NCI-H1092 treated with DMSO at 0.1 percent for 48 hours (cell line): ENCODE results near the gene THAP12.
A peak's percentile ranks its signal among the peaks of the same experiment; 100 is the strongest.

Experiments used
- DNase-seq: peaks from one replicate; lab custom pipeline; 2025; lab: John Stamatoyannopoulos, UW

THAP12 gene

GRCh38 chr11:76380159-76380976 is 564 bp downstream of the THAP12 start:
- DNase-seq = peak; percentile 40

DNA sequence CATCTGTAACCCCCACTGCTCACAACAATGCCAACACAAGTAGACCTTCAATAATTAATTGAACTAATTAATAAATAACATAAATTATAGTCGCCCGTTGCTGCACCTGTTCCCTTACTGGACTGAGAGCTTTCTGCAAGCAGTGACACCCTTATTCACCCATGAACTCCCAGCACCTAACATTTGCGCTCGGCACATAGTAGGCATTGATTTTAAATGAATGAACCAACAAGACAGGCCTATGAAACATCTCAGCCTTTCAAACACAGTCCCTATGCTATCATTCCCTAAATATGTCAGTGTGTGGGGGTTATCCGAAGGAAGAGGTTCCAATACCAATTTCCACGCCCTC is 1.1 kb downstream of the THAP12 start:
- DNase-seq = no peak

GRCh38 chr11:76376746-76377558 is 4.0 kb downstream of the THAP12 start:
- no peak for DNase-seq

DNA sequence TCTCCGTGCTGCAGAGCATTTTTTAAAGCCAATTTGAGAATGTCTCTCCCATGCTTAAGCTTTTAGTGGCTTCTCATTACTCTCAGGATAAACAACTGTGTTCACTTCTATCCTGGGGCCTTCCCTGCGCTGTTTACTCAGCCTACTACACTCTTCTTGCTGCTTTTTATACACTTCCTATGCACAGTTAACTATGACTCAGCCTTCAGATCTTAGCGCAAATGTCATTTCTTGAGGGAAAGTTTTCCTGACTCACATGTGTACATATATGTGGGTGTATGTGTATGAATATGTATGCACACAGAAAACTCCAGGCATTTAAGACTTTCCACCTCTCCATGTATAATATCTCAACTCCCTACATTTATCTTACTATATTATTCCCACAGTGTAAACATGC is 9.8 kb downstream of the THAP12 start:
- no peak for DNase-seq

- DNase-seq = peak; percentile 52
These were observed 11.5 kb downstream of the THAP12 start for GRCh38 chr11:76369406-76369805.

GRCh38 chr11:76368490-76368889 is 12.4 kb downstream of the THAP12 start:
- peak; percentile 9 for DNase-seq

GRCh38 chr11:76365038-76365679 is 15.8 kb downstream of the THAP12 start:
- DNase-seq = no peak

DNA sequence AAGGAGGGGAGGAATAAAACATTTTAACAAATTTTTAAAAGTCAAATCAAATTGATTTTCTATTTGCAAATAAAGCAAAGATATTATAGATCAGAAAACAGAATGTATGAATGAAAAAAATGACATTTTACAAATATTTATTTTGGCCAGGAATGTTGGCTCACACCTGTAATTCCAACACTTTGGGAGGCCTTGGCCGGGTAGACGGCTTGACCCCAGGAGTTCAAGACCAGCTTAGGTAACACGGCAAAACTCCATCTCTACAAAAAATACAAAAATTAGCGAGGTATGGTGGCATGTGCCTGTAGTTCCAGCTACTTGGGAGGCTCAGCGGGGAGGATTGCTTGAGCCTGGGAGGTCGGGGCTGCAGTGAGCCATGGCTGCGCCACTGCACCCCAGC is 18.2 kb downstream of the THAP12 start:
- no peak for DNase-seq

GRCh38 chr11:76361776-76362175 is 19.2 kb downstream of the THAP12 start:
- DNase-seq = no peak

- no peak for DNase-seq
These were observed 19.6 kb downstream of the THAP12 start for GRCh38 chr11:76361374-76361773.

- no peak for DNase-seq
These were observed 25.8 kb downstream of the THAP12 start for GRCh38 chr11:76355172-76355571.

DNA sequence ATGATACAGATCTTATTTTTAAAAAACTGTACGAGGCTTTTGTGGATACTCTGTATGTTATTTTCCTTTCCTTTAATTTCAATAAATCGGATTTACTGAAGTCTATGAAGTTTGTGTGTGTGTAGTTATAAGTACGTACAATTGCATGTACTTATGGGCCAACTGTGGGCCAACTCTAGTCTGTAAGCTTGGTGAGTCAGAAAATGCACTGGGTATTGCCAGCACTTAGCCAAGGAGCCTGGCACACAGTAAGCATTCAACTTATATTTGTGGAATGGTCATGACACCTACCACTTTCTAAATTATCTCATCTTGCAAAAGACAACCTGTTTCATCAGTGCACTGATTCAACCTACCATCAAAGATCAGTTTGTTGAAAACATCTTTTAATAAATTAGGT is 32.6 kb downstream of the THAP12 start:
- no peak for DNase-seq

DNA sequence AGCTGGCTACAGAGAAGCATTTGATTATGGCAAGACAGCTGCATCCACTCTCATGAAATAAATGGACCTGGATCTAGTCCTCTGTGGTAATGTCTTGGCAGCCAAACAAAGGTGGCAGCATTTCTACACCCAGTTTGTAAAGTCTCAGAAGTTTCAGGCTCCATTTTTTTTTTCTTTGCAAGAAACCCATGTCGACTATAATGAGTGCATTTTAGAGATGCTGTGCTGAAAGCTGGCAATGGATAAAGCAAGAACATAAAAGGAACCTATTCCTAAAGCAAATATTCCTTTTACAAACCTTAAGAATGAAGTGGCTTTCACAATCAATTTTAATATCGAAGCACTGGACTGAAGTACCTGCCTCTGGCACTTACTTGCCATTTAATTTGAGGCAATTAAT is 33.5 kb downstream of the THAP12 start:
- peak; percentile 21 for DNase-seq

- DNase-seq = no peak
These were observed 41.7 kb downstream of the THAP12 start for GRCh38 chr11:76339221-76339620.

GRCh38 chr11:76337923-76338322 is 43.0 kb downstream of the THAP12 start:
- no peak for DNase-seq

DNA sequence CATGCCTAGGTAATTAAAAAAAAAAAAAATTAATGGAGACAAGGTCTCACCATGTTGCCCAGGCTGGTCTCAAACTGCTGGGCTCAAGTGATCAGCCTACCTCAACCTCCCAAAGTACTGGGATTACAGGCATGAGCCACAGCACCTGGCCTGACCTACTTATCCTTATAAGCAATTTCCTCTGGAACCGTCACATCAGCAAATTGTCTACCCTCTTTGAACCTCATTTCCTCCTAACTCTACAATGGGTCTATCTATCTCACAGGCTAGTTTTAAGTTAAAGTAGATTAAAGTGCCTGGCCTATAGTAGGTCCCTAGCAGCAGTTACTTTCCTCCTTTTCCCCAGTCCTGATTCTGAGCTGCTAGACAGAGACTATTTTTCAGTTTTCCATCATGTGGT is 43.5 kb downstream of the THAP12 start:
- DNase-seq = no peak

GRCh38 chr11:76336597-76336996 is 44.3 kb downstream of the THAP12 start:
- no peak for DNase-seq

DNA sequence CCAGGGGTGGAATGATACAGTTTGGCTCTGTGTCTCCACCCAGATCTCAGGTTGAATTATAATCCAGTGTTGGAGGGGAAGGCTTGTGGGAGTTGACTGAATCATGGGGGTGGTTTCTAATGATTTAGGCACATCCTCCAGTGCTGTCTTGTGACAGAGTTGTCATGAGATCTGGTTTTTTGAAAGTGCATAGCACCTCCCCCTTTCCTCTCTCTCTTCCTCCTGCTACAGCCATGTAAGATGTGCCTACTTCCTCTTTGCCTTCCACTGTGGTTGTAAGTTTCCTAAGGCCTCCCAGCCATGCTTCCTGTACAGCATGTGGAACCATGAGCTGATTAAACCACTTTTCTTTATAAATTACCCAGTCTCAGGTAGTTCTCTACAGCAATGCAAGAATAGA is 45.1 kb downstream of the THAP12 start:
- DNase-seq = no peak

GRCh38 chr11:76334826-76335389 is 46.0 kb downstream of the THAP12 start:
- no peak for DNase-seq

DNA sequence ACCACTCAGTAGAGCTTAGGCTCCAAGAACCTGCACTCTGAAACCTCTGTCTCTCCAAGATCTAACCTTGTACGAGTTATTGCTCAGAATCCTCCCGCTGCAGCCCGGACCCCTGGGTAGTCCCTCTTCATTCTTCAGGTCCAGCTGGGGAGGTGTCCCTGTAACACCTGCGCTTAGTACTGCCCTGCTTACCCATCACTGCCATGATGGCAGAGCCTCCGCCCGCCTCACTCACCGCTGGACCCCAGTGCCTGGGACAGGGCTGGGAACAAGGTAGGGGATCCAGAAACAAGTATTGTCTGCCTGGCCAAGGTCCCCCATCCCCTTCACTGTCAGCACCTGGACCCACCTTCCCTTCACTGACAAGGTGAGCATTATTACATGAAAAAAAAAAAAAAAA is 50.3 kb downstream of the THAP12 start:
- DNase-seq = no peak

DNA sequence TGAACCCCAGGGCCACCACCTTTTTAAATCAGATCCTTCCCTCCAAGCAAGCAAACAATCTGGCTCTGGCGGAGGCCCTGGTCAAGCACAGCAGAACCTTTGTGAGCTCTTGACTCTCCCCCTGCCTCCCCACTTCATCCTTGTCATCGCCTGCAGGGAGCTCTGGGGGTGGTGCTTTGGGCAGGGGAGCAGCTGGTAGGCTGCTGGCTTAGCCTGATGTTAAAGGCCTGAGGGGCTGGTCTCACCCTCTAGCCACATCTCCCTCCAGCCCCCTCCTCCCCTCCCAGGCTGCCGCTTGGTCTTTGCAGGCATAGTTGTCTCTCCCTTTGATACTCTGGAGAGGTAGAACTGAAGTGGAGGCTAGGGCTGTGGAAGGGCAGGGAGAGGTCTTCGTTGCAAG is 50.9 kb downstream of the THAP12 start:
- no peak for DNase-seq

DNA sequence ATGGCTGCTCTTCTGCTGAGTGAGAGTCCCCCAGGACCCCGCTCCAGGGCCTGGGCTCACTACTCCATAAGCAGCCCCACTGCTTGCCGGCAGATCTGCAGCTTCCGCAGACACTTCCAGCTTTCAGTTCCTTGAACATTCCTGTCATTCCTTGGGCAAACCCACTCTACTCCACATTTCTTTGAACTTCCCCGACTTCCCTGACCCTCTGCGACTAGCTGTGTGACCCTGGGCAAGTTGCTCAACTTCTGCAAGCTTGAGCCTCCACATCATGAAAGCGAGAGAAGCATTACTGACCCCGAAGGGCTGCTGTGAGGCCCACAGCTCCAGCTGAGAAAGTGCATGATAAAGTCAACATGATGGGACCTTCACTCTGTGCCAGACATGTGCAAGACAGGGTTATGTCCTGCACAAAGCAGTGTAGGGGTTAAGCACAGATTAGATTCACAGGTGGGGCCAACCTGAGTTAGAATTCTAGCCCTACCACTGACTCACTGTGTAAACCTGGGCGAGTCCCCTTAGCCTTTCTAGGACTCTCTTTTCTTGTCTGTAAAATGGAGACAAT is 51.8 kb downstream of the THAP12 start:
- DNase-seq = no peak
